Naive thymus-derived CD4-positive, alpha-beta T cell (primary cell): ENCODE data around the gene CLSTN2. TPM values are rescaled to one million over a fixed set of nuclear protein-coding genes. Genes with fewer than 3 reads are reported as not detected.
A peak's percentile ranks its signal among the peaks of the same experiment; 100 is the strongest.

Source experiments
- ATAC-seq: fragments of 150-1000 bp; cut with Tn5 transposase; 2 replicates; pipeline ENCODE4 v1.10.0; 2021; ENCODE audit warnings: mild to moderate bottlenecking, moderate library complexity
- CTCF ChIA-PET: fragments of 350-600 bp; sonication (Branson Sonifier 250); formaldehyde crosslinking; loops from one replicate; lab custom pipeline; 2021; ENCODE audit warnings: antibody characterized with exemption; lab: Charles Lee
- POLR2A ChIA-PET: fragments of 350-600 bp; sonication (Branson Sonifier 250); formaldehyde crosslinking; loops from one replicate; lab custom pipeline; 2021; ENCODE audit warnings: antibody characterized with exemption, inconsistent platforms; lab: Charles Lee
- DNase-seq, 9 donors: peaks; one replicate each; pipeline versions ENCODE4 v3.0.0 to v3.0.0-alpha.2; 2020 to 2022; ENCODE audit warnings: mixed read lengths in 1 of 9
- H3K27ac ChIP-seq: one replicate; pipeline ENCODE4 v1.7.0; 2013; ENCODE audit warnings: mild to moderate bottlenecking, low read depth, low read length, moderate library complexity
- H3K27me3 ChIP-seq, 2 donors: one replicate each; pipeline ENCODE4 v1.7.0; 2013; ENCODE audit warnings: low read length in 2 of 2, mild to moderate bottlenecking in 2 of 2, moderate library complexity in 2 of 2; ENCODE audit not compliant: control insufficient read depth in 2 of 2, insufficient read depth in 2 of 2
- H3K36me3 ChIP-seq, 3 experiments: 1 replicate in 2 of 3; 2 replicates in 1 of 3; pipeline ENCODE4 v1.7.0; 2013; ENCODE audit warnings: low read length in 3 of 3, mild to moderate bottlenecking in 3 of 3, moderate library complexity in 1 of 3; ENCODE audit not compliant: insufficient read depth in 3 of 3, control insufficient read depth in 2 of 3
- H3K4me1 ChIP-seq, 2 donors: one replicate each; pipeline ENCODE4 v1.7.0; 2013; ENCODE audit warnings: low read length in 2 of 2, mild to moderate bottlenecking in 2 of 2, moderate library complexity in 1 of 2; ENCODE audit not compliant: control insufficient read depth in 2 of 2, insufficient read depth in 2 of 2
- H3K4me3 ChIP-seq: 2 replicates; pipeline ENCODE4 v1.7.0; 2013; ENCODE audit warnings: mild to moderate bottlenecking, low read length
- H3K9me3 ChIP-seq, 3 experiments: 1 replicate in 2 of 3; 2 replicates in 1 of 3; pipeline ENCODE4 v1.7.0; 2013; ENCODE audit warnings: low read length in 3 of 3; ENCODE audit not compliant: control insufficient read depth in 2 of 3
- H3K27ac Mint-ChIP-seq, 9 donors: one replicate each; pipeline ENCODE4 v1.8.0; 2020 to 2022; ENCODE audit warnings: mixed read lengths in 9 of 9, mild to moderate bottlenecking in 8 of 9, moderate library complexity in 5 of 9, inconsistent platforms in 2 of 9
- H3K27me3 Mint-ChIP-seq, 5 donors: one replicate each; pipeline ENCODE4 v1.8.0; 2021 to 2022; ENCODE audit warnings: mixed read lengths in 5 of 5, mild to moderate bottlenecking in 1 of 5
- H3K36me3 Mint-ChIP-seq, 5 donors: one replicate each; pipeline ENCODE4 v1.8.0; 2020 to 2022; ENCODE audit warnings: mixed read lengths in 5 of 5, mild to moderate bottlenecking in 3 of 5, inconsistent platforms in 1 of 5
- H3K4me1 Mint-ChIP-seq, 7 donors: one replicate each; pipeline ENCODE4 v1.8.0; 2020 to 2022; ENCODE audit warnings: mixed read lengths in 7 of 7, mild to moderate bottlenecking in 3 of 7, inconsistent platforms in 1 of 7
- H3K4me3 Mint-ChIP-seq, 10 donors: one replicate each; pipeline ENCODE4 v1.8.0; 2020 to 2022; ENCODE audit warnings: mild to moderate bottlenecking in 10 of 10, mixed read lengths in 10 of 10, moderate library complexity in 6 of 10, inconsistent platforms in 2 of 10
- H3K9me3 Mint-ChIP-seq, 11 donors: one replicate each; pipeline ENCODE4 v1.8.0; 2020 to 2022; ENCODE audit warnings: mixed read lengths in 11 of 11, mild to moderate bottlenecking in 4 of 11, inconsistent platforms in 1 of 11, moderate library complexity in 1 of 11
- intact Hi-C, 2 donors: fragments of 100-400 bp; cut with micrococcal nuclease; formaldehyde crosslinking; loops; one replicate each; pipeline ENCODE4 v1.15.1; 2023
- polyA plus RNA-seq, 2 donors: library from polyadenylated mRNA; unstranded; fragments of 300-500 nt; fragmentation: Illumina TruSeq; gene quantifications; one replicate each; pipeline ENCODE4 v1.2.3, GENCODE V29; 2021
- total RNA-seq, 6 experiments: library from RNA in 5 of 6; stranded (reverse) in 5 of 6; gene quantifications; 1 replicate in 5 of 6; 2 replicates in 1 of 6; pipeline ENCODE4 v1.2.3 and lab custom pipeline; 2021 to 2026

CLSTN2 gene
- total and polyA plus RNA-seq, 7 experiments from 2014 or later: 0.02 TPM; not detected in 6

GRCh38 chr3:140438736-140439470 is 503.9 kb downstream of the CLSTN2 start:
- H3K4me1 Mint-ChIP-seq: peaks cover 0 to 1% (median 0%) of the 10 kb centered on the region in 7 donors
- intact Hi-C loops: no loop called here
- no peaks in the 10 kb centered on the region for H3K36me3 ChIP-seq
- no peaks in the 10 kb centered on the region for H3K9me3 ChIP-seq
- DNase-seq (no peak), ATAC-seq (no peak)
- peaks cover 0 to 20% (median 17%) of the 10 kb centered on the region in 5 donors for H3K27me3 Mint-ChIP-seq
- no peak overlapping the region for H3K27ac Mint-ChIP-seq
- peaks cover 0 to 2% (median 0%) of the 10 kb centered on the region in 11 donors for H3K9me3 Mint-ChIP-seq
- no peak overlapping the region for H3K27ac ChIP-seq
- H3K27me3 ChIP-seq: no peaks in the 10 kb centered on the region
- no peak overlapping the region for H3K4me3 ChIP-seq
- ChIA-PET POLR2A (no interaction called here), CTCF (no interaction called here)
- H3K36me3 Mint-ChIP-seq: no peaks in the 10 kb centered on the region
- H3K4me3 Mint-ChIP-seq: no peak overlapping the region
- no peaks in the 10 kb centered on the region for H3K4me1 ChIP-seq

GRCh38 chr3:140439527-140439926 is 504.5 kb downstream of the CLSTN2 start:
- Mint-ChIP-seq H3K36me3 (no peaks in the 10 kb centered on the region), H3K27me3 (peaks cover 0 to 20% (median 17%) of the 10 kb centered on the region in 5 donors), H3K4me1 (peaks cover 0 to 1% (median 0%) of the 10 kb centered on the region in 7 donors), H3K9me3 (peaks cover 0 to 2% (median 0%) of the 10 kb centered on the region in 11 donors), H3K4me3 (no peak overlapping the region), H3K27ac (no peak overlapping the region)
- ChIA-PET POLR2A (no interaction called here), CTCF (no interaction called here)
- Histone ChIP-seq H3K9me3 (no peaks in the 10 kb centered on the region), H3K4me3 (no peak overlapping the region), H3K27ac (no peak overlapping the region), H3K36me3 (no peaks in the 10 kb centered on the region), H3K4me1 (no peaks in the 10 kb centered on the region), H3K27me3 (no peaks in the 10 kb centered on the region)
- DNase-seq: no peak
- intact Hi-C loops: no loop called here
- ATAC-seq: no peak

GRCh38 chr3:140440446-140440845 is 505.5 kb downstream of the CLSTN2 start:
- no peak overlapping the region for H3K27ac ChIP-seq
- H3K4me1 ChIP-seq: no peaks in the 10 kb centered on the region
- no peak overlapping the region for H3K27ac Mint-ChIP-seq
- H3K36me3 Mint-ChIP-seq: no peaks in the 10 kb centered on the region
- H3K4me3 ChIP-seq: no peak overlapping the region
- peaks cover 0 to 2% (median 0%) of the 10 kb centered on the region in 11 donors for H3K9me3 Mint-ChIP-seq
- no peaks in the 10 kb centered on the region for H3K27me3 ChIP-seq
- DNase-seq (no peak), ATAC-seq (no peak)
- H3K9me3 ChIP-seq: no peaks in the 10 kb centered on the region
- CTCF ChIA-PET: interaction anchor here (0.6 kb wide), 1 partner anchor 20 kb away, joined by 3 read pairs; no protein-coding TSS in a partner anchor
- H3K27me3 Mint-ChIP-seq: peaks cover 0 to 20% (median 17%) of the 10 kb centered on the region in 5 donors
- H3K36me3 ChIP-seq: no peaks in the 10 kb centered on the region
- POLR2A ChIA-PET: no interaction called here
- peaks cover 0 to 1% (median 0%) of the 10 kb centered on the region in 7 donors for H3K4me1 Mint-ChIP-seq
- no peak overlapping the region for H3K4me3 Mint-ChIP-seq
- intact Hi-C loops: no loop called here

GRCh38 chr3:140441006-140441405 is 506.0 kb downstream of the CLSTN2 start:
- DNase-seq: no peak
- intact Hi-C loops: no loop called here
- H3K27me3 Mint-ChIP-seq: peaks cover 0 to 19% (median 17%) of the 10 kb centered on the region in 5 donors
- H3K4me3 Mint-ChIP-seq: no peak overlapping the region
- H3K4me3 ChIP-seq: no peak overlapping the region
- H3K27ac ChIP-seq: no peak overlapping the region
- H3K27ac Mint-ChIP-seq: no peak overlapping the region
- H3K36me3 ChIP-seq: no peaks in the 10 kb centered on the region
- ATAC-seq: no peak
- H3K9me3 ChIP-seq: no peaks in the 10 kb centered on the region
- ChIA-PET POLR2A (no interaction called here), CTCF (interaction anchor here (0.6 kb wide), 1 partner anchor 19 kb away, joined by 3 read pairs; no protein-coding TSS in a partner anchor)
- no peaks in the 10 kb centered on the region for H3K27me3 ChIP-seq
- no peaks in the 10 kb centered on the region for H3K4me1 ChIP-seq
- peaks cover 0 to 1% (median 0%) of the 10 kb centered on the region in 7 donors for H3K4me1 Mint-ChIP-seq
- H3K36me3 Mint-ChIP-seq: no peaks in the 10 kb centered on the region
- peaks cover 0 to 2% (median 0%) of the 10 kb centered on the region in 11 donors for H3K9me3 Mint-ChIP-seq

GRCh38 chr3:140442621-140443020 is 507.6 kb downstream of the CLSTN2 start:
- H3K36me3 Mint-ChIP-seq: no peaks in the 10 kb centered on the region
- H3K4me1 Mint-ChIP-seq: peaks cover 0 to 1% (median 0%) of the 10 kb centered on the region in 7 donors
- H3K4me1 ChIP-seq: no peaks in the 10 kb centered on the region
- DNase-seq: no peak
- ChIA-PET POLR2A (no interaction called here), CTCF (no interaction called here)
- no peak for ATAC-seq
- intact Hi-C loops: no loop called here
- peaks cover 0 to 19% (median 12%) of the 10 kb centered on the region in 5 donors for H3K27me3 Mint-ChIP-seq
- H3K36me3 ChIP-seq: no peaks in the 10 kb centered on the region
- H3K27ac ChIP-seq: no peak overlapping the region
- H3K27ac Mint-ChIP-seq: peak overlapping the region in 1 of 9 donors; percentile 11
- H3K4me3 ChIP-seq: no peak overlapping the region
- H3K4me3 Mint-ChIP-seq: no peak overlapping the region
- no peaks in the 10 kb centered on the region for H3K9me3 ChIP-seq
- no peaks in the 10 kb centered on the region for H3K27me3 ChIP-seq
- H3K9me3 Mint-ChIP-seq: peaks cover 0 to 2% (median 0%) of the 10 kb centered on the region in 11 donors

- ChIA-PET POLR2A (no interaction called here), CTCF (no interaction called here)
- Mint-ChIP-seq H3K4me3 (no peak overlapping the region), H3K27ac (peak overlapping the region in 1 of 9 donors; percentile 11), H3K4me1 (peaks cover 0 to 1% (median 0%) of the 10 kb centered on the region in 7 donors), H3K36me3 (no peaks in the 10 kb centered on the region), H3K9me3 (peaks cover 0 to 2% (median 0%) of the 10 kb centered on the region in 11 donors), H3K27me3 (peaks cover 0 to 21% (median 12%) of the 10 kb centered on the region in 5 donors)
- DNase-seq: no peak
- no peaks in the 10 kb centered on the region for H3K27me3 ChIP-seq
- intact Hi-C loops: no loop called here
- no peaks in the 10 kb centered on the region for H3K4me1 ChIP-seq
- H3K4me3 ChIP-seq: no peak overlapping the region
- H3K9me3 ChIP-seq: no peaks in the 10 kb centered on the region
- no peaks in the 10 kb centered on the region for H3K36me3 ChIP-seq
- no peak for ATAC-seq
- no peak overlapping the region for H3K27ac ChIP-seq
Observed at GRCh38 chr3:140443073-140443472, 508.1 kb downstream of the CLSTN2 start.
